ENCODE measurements around the gene PMM1. TPM values are rescaled to one million over a fixed set of nuclear protein-coding genes. Genes with fewer than 3 reads are reported as not detected.

PMM1 gene
- total RNA-seq, 2 donors from 2014 or later: 24.9 to 25.3 TPM

- peaks cover 12 to 36% of the 10 kb centered on the region in 2 donors for H3K4me1 ChIP-seq (ENCODE audit: control insufficient read depth in 1 of 2, low read depth in 2 of 2)
- H3K4me3 ChIP-seq: no peak overlapping the region
- H3K36me3 ChIP-seq: no peaks in the 10 kb centered on the region
- no peaks in the 10 kb centered on the region for H3K27me3 ChIP-seq (replicated peaks; ENCODE audit: insufficient read depth)
- ATAC-seq (ENCODE audit: insufficient number of reproducible peaks, low FRiP score, low read depth): no peak
- DNase-seq (ENCODE audit: low spot score): no peak
- no peak for TF ChIP-seq CTCF (IDR thresholded peaks at IDR 0.05)
- H3K27ac ChIP-seq: peak overlapping the region; percentile 68 to 79
- no peaks in the 10 kb centered on the region for H3K9me3 ChIP-seq
Measured at GRCh38 chr22:41556561-41556960, 33.1 kb downstream of the PMM1 start.

DNA sequence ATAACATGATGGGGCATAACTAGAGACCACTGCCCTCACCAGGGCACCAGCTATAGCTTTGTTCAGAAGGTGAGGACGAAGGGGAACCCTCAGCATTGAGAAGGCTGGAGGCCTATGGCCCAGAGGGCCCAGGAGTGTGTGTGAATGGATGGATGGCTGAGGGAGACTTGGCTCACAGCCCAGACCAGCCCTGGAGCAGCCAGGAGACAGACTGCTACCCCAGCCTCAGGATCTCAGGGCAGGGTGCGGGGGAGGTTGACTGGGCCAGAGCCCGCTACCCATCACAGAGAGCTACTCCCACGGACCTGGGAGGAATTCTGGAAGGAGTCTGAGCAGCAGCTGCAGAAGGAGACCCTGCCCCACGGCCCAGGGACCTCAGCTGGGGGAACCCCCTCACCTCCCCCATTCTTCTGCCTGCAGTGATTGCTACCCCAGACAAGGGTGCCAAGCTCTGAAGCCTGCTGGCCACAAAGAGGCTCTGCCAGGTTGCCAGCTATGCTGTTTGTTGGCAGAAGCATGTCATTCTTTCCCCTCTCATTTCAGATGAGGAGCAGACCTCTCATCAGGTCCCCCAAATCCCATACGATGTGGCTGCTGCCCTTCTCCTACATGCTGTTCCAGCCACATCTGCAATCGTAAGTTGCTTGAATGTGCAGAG, 34.2 kb downstream of the PMM1 start:
- TF ChIP-seq CTCF (IDR thresholded peaks at IDR 0.05): no peak
- Histone ChIP-seq H3K27ac (no peak overlapping the region), H3K4me1 (ENCODE audit: control insufficient read depth in 1 of 2, low read depth in 2 of 2) (peaks cover 12 to 36% of the 10 kb centered on the region in 2 donors), H3K27me3 (replicated peaks; ENCODE audit: insufficient read depth) (no peaks in the 10 kb centered on the region), H3K4me3 (no peak overlapping the region), H3K36me3 (no peaks in the 10 kb centered on the region), H3K9me3 (no peaks in the 10 kb centered on the region)
- DNase-seq (ENCODE audit: low spot score) (no peak), ATAC-seq (ENCODE audit: insufficient number of reproducible peaks, low FRiP score, low read depth) (no peak)

- no peaks in the 10 kb centered on the region for H3K27me3 ChIP-seq (replicated peaks; ENCODE audit: insufficient read depth)
- H3K9me3 ChIP-seq: no peaks in the 10 kb centered on the region
- H3K4me3 ChIP-seq: no peak overlapping the region
- ATAC-seq (ENCODE audit: insufficient number of reproducible peaks, low FRiP score, low read depth) (no peak), DNase-seq (ENCODE audit: low spot score) (no peak)
- no peaks in the 10 kb centered on the region for H3K36me3 ChIP-seq
- no peak for TF ChIP-seq CTCF (IDR thresholded peaks at IDR 0.05)
- H3K27ac ChIP-seq: no peak overlapping the region
- peaks cover 3 to 9% of the 10 kb centered on the region in 2 donors for H3K4me1 ChIP-seq (ENCODE audit: control insufficient read depth in 1 of 2, low read depth in 2 of 2)
Measured at GRCh38 chr22:41551877-41552582, 37.6 kb downstream of the PMM1 start.

GRCh38 chr22:41550952-41551491, 38.6 kb downstream of the PMM1 start:
- Histone ChIP-seq H3K4me3 (no peak overlapping the region), H3K36me3 (no peaks in the 10 kb centered on the region), H3K4me1 (ENCODE audit: control insufficient read depth in 1 of 2, low read depth in 2 of 2) (no peaks in the 10 kb centered on the region), H3K27me3 (replicated peaks; ENCODE audit: insufficient read depth) (no peaks in the 10 kb centered on the region), H3K9me3 (no peaks in the 10 kb centered on the region), H3K27ac (no peak overlapping the region)
- ATAC-seq (ENCODE audit: insufficient number of reproducible peaks, low FRiP score, low read depth): no peak
- DNase-seq (ENCODE audit: low spot score): no peak
- TF ChIP-seq CTCF (IDR thresholded peaks at IDR 0.05): no peak

DNA sequence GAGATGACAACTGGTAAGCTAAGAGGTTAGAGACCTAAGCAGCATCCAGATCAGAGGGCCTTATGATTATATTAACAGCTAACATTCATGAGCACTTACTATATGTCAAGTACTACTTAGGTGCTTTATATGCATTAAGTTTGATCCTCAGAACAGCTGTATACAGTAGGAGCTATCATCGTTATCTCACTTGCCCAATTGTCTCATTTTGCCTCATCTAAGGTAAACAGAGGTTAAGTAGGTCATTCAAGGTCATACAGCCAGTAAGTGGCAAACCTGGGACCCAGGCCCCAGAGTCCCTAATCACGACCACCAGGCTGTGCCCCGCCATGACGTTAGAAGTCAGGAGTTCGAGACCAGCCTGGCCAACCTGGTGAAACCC, 40.8 kb downstream of the PMM1 start:
- no peak for DNase-seq (ENCODE audit: low spot score)
- no peak for TF ChIP-seq CTCF (IDR thresholded peaks at IDR 0.05)
- H3K4me3 ChIP-seq: no peak overlapping the region
- H3K36me3 ChIP-seq: no peaks in the 10 kb centered on the region
- ATAC-seq (ENCODE audit: insufficient number of reproducible peaks, low FRiP score, low read depth): no peak
- H3K27ac ChIP-seq: no peak overlapping the region
- no peaks in the 10 kb centered on the region for H3K9me3 ChIP-seq
- no peaks in the 10 kb centered on the region for H3K27me3 ChIP-seq (replicated peaks; ENCODE audit: insufficient read depth)
- peaks cover 0 to 7% of the 10 kb centered on the region in 2 donors for H3K4me1 ChIP-seq (ENCODE audit: control insufficient read depth in 1 of 2, low read depth in 2 of 2)
